NCI-H2081 (cell line): Measurements from ENCODE around the gene CALR3.
"Not testable (repeated sequence)": the region's sequence is repeated elsewhere in the genome, so short reads cannot be mapped to it uniquely, and the experiment has no call there.

Experiments used
- DNase-seq, 2 experiments: peaks; one replicate each; lab custom pipeline; 2025; lab: John Stamatoyannopoulos, UW

Gene CALR3

GRCh38 chr19:16524991-16525734 is 29.2 kb upstream of the CALR3 start:
- DNase-seq, result no peak

- no peak for DNase-seq
Measured at GRCh38 chr19:16522559-16523377, 26.8 kb upstream of the CALR3 start.

DNA sequence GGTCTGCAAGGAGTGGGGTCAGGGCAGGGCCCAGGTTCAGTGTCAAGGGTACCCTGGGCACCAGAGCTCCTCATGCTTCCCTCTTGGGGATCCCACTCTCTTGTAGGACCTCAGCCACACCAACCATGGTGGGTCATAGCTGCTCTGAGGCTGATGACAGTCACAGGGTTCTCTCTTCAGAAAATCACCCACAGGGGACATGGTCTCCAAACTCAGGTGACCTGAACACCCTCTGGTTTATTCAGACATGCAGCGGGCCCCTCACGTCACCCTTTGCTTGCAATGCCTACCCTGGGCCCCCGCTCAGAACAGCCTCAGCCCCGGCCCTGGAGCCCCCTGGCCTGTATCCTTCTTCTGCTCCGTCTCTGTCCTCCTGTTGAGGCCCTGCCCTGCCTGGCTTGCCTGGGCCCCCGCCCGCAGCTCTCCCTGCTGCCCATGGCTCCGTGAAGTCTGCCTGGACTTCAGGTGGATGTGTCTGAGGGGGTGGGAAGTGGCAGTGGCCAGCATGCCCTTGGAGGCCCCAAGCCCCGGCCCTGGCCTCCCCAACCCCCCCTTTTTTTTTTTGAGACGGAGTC is 25.8 kb upstream of the CALR3 start:
- no peak for DNase-seq

DNA sequence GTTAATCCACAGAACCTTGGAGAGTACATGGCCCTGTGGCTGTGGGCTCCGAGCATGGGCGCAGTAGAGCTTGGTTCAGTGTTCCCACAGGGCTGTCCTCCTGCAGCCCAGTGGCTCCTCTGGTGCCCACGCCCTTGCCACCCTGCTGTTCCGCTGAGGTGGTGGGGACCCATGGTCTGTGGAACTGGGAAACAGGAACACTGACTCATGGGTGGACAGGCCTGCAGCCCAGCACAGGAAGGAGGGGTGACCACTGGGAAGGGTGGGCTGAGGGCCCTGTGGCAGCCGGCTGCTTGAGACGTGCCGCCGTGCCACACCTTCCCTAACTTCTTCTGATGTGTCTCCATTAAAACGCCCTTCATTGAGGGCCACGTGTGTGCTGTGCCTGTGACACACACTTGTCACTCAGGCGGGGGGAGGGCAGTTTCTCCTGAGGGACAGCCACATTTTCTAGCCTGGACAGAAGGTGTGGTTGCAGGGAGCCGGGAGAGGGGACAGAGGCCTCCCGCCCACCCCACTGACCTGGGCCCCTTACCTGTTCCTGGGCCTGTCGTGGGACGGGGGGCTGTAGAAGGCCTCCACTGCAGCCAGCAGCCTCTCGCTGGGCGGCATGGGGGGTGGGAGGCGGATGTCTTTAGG is 25.1 kb upstream of the CALR3 start:
- no peak for DNase-seq

- DNase-seq, result no peak
Measured at GRCh38 chr19:16520074-16520973, 24.4 kb upstream of the CALR3 start.

DNA sequence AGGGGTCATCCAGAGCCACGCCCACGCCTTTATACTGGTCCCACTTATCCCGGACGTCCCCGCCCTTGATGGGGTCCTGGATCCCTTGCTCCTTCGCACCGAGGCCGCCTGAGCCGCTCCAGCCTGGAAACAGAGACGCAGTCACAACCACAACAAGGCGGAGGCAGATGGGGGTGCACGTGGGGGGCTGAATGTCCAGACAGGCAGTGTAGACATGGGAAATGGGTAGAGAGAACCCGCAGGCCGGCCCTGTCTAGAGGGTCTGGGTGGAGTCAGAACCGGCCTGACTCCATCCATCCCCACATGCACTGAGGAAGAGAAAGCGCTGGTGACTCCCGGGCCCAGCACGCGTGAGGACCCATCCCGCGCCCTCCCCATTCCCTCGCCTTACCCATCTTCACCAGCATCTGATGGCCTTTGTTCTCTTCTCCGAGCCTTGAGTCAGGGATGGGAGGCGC is 23.3 kb upstream of the CALR3 start:
- peak in 1 of 2 experiments; percentile 20 for DNase-seq

DNA sequence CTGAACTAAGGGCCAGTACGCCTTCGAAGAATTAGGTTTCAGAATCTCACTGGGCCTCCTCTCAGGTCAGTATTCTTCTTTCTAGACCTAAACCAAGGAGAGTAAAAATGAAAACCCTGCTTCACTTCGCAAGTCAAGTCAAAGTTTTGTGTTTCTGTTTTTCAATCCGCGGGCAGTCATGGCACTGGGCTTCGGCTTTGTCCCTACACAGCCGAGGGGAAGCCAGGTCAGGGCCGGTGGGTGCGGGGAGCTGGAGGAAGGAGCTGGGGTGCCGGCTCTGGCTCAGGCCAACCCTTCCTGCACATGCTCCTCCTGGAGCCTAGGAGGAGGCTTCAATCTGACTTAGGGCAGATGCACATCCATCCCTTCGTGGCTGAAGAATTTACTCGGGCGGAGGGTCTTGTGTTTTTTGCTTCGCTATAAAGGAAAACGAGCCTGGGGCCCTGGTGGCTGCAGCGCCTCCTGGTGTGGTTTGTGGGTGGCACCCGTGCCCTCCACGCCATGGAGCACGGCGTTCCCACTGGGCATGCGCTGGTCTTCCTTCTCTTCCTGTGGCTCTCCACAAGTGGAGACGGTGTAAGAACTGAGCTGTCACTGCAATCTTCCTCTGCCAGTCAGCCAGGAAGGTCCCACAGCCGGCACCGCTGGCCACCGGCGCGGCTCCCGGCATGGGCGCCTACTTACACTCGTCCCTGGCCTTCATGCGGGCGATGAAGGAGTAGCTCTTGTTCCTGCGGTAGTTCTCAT is 22.7 kb upstream of the CALR3 start:
- no peak for DNase-seq

DNA sequence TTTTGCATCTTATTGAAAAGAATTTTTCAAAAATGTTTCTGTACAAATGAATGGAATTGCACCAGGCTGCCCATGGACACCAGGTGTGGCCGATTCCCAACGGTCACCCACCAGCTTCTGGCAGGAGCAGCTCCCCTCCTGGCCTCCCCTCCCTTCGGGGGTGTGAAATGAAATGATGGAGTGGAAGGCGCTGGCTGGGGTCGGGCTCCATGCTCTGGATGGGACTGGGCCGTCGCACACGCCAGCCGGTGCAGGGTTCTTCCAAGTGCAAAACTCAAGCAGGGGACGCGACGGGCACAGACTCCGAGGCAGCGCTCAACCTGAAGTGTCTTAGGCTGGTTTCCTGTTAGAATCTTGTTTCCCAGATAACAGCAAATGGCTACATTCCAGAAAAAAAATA is 22.1 kb upstream of the CALR3 start:
- DNase-seq, result no peak

GRCh38 chr19:16516923-16517610 is 21.1 kb upstream of the CALR3 start:
- DNase-seq, result no peak

GRCh38 chr19:16516381-16516780 is 20.4 kb upstream of the CALR3 start:
- DNase-seq, result no peak

DNA sequence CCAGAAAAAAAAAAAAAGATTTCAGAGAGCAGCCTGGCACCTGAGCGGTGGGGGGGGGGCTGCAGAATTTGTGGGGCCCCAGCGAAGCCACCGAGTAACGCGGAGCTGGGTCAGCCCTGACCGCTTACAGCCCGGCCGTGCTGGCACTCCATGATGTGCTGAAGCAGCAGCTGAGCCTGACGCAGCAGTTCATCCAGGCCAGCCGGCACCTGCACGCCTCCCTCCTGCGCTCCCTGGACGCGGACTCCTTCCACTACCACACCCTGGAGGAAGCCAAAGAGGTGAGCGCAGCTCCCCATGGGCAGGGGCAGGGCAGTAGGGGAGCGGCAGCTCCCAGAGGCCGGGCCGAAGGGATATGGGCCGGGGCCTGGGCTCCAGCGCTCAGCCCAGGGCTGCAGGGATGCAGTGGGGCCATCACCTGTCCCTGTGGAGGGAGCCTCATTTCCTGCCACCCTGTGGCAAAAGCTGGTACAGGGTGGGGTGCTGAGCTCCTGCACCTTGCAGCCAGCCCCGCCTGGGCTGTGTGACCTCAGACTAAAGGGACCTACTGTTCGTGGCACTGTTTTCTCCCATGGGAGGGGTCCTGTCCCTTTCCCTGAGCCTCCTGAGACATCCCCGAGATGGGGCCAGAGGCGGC is 18.5 kb upstream of the CALR3 start:
- no peak for DNase-seq

GRCh38 chr19:16512611-16513010 is 16.6 kb upstream of the CALR3 start:
- DNase-seq, result not testable (repeated sequence)

DNA sequence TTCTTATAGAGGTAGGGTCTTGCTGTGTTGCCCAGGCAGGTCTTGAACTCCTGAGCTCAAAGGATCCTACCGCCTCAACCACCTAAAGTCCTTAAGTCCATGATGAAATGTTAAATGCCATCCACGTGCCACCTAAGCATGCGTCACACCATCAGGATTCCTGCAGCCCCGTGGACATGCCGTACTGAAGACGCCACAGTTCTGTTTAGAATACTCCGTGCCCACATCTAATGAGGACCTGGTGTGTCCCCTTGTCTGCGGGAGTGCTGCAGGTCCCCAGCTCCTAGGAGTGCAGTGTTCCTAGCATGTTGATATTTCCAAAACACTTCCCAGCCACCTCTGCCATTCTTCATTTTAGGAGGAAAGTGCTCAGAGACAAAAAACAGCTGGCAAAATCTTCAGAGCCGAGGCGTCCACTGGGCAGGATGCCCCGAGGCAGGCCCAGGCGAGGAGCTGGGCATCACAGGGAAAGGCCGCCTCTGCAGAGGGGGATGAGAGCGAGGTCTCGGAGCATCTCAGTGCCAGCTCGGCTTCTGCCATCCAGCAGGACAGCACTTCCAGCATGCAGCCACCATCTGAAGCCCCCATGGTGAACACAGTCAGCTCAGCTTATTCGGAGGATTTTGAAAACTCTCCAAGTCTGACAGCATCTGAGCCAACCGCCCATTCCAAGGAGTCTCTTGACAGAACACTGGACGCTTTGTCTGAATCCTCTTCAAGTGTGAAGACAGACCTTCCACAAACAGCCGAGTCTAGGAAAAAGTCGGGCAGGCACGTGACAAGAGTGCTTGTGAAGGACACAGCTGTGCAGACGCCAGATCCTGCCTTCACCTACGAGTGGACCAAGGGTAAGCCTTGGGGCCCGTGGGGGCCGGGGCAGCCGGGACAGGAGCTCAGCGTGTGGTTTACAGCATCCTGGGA is 13.4 kb upstream of the CALR3 start:
- DNase-seq, result no peak

DNA sequence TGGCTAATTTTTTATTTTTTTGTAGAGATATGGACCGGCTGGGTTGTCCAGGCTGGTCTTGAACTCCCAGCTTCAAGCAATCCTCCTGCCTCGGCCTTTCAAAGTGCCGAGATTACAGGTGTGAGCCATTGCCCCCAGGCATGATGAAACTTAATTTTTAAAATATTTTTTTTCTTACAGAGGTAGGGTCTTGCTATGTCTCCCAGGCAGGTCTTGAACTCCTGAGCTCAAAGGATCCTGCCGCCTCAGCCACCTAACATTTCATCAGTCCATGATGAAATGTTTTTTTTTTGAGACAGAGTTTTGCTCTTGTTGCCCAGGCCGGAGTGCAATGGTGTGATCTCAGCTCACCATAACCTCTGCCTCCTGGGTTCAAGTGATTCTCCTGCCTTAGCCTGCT is 12.6 kb upstream of the CALR3 start:
- no peak for DNase-seq

DNA sequence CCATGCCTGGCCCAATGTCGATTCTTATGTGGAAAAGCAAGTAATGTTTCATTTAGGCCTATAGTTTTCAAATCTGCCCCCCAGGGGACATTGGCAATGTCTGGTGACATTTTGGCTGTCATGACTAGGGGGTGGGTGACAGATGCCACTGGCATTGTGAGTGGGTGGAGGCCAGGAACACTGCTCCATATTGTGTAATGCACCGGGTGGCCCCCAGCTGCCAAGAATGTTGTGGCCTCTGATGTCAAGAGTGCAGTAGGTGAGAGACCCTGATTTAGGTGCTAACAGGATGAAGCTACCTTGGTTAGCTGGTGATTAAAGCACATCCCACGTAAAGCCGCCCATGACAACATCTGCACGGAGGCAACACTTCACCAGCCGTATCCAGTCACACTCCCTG is 11.0 kb upstream of the CALR3 start:
- no peak for DNase-seq

GRCh38 chr19:16506161-16506560 is 10.2 kb upstream of the CALR3 start:
- not testable (repeated sequence) for DNase-seq

- no peak for DNase-seq
Measured at GRCh38 chr19:16504271-16504670, 8.3 kb upstream of the CALR3 start.

DNA sequence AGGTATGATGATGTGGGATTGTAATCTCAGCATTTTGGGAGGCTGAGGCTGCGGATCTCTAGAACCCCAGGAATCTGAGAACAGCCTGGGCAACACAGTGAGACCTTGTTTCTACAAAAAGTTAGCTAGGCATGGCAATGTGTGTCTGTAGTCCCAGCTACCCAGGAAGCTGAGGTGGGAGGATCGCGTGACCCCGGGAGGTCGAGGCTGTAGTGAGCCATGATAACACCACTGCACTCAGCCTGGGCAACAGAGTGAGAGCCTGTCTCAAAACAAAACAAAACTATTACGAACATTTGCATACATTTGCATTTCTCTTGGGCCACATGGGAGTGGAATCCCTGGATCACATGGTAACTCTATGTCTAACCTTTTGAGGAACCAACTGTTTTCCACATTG is 1.9 kb upstream of the CALR3 start:
- DNase-seq, result no peak

- DNase-seq, result no peak
Measured at GRCh38 chr19:16497042-16497441, 1.1 kb upstream of the CALR3 start.
